Subcutaneous adipose tissue (tissue), 4 donors: ENCODE results near the gene KLHL20. TPM values are rescaled to one million over a fixed set of nuclear protein-coding genes. Genes with fewer than 3 reads are reported as not detected.

ENCODE experiments used
- CTCF ChIP-seq: fragments of 450-650 bp; IDR thresholded peaks from one replicate; pipeline ENCODE4 v1.5.1; 2016; ENCODE audit warnings: low read depth, mild to moderate bottlenecking, control low read depth, antibody characterized with exemption, moderate library complexity
- total RNA-seq, 4 donors: library from RNA; depleted of rRNA; stranded (reverse); fragments of >200 nt; gene quantifications; one replicate each; pipeline ENCODE4 v1.1.0, GENCODE V29; 2016

The KLHL20 gene
- total RNA-seq, 4 donors from 2014 or later: 27.7 to 45.2 (median 44.4) TPM

DNA sequence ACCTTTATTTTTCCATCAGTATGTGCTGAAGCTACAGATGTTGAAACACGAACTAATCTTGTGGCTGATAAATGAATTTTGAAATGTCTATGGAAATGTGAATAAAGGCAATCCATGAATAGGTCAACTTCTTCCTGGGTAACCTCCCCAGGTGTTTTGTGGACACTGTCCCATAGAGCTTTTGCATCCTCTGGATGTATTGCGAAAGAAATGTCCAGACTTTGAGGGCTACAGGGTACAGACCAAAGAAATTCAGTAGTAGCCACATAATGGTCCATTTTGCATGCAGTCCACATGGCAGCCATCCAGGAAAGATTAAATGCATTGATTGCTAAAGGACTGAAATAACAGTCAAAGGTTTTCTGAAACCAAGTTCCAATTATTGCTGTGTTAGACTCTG is 88.2 kb downstream of the KLHL20 start:
- TF ChIP-seq CTCF: no peak

DNA sequence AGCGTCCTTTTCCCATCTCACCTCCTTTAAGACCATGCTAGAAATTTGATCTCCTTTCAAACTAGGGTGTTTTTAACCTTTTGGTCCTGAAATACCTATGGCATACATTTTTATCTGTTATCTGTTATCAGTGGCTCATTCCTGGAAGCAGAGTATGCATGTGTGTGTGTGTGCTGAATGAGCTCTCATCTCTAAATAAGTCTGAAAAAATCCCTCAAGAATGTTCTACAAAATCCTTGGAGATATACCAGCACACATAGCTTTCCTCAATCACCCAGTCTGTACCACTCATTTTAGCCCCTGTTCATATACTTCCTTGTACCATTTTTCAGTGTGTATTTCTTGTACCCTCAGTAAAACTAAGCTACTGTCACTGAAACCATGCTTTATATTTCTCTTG is 103.7 kb downstream of the KLHL20 start:
- TF ChIP-seq CTCF: no peak

DNA sequence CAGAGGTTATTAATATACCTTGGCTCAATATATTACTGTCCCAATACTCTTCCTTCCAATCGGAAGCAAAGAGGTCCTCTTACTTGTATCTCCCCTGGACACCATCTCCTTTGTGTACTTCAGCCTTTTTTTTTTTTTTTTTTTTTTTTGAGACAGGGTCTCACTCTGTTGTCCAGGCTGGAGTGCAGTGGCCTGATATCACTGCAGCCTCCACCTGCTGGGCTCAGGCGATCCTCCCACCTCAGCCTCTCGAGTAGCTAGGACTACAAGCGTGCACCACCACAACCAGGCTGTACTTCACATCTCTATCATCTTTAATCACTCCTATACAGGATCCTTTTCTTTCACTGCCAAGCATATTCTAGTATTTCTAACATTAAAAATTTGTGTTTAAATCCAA is 106.9 kb downstream of the KLHL20 start:
- no peak for TF ChIP-seq CTCF

DNA sequence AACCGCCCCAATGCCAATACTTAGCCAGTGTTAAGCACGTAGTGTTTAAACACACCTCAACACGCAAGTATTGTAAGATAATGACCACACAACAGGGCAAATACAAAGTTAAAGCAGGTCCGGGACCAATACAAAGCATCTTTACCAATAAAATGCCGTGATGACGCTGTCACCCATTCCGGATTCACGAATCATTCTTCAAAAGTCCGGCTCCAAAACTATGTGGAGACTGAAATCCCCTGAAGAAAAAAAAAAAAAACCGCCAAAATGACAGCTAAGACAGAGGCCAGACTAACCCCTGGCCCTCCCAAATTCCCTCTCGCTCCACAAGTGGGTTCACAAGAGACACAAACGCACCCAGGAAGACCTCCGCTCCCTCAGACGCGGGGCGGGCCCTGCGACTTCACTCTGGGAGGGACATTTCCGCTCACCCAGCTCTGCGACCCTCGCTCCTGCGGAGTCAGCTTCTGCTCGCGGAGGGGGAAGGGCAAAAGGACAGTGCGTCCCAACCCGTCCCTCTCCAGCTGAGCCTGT is 109.1 kb downstream of the KLHL20 start:
- no peak for TF ChIP-seq CTCF

DNA sequence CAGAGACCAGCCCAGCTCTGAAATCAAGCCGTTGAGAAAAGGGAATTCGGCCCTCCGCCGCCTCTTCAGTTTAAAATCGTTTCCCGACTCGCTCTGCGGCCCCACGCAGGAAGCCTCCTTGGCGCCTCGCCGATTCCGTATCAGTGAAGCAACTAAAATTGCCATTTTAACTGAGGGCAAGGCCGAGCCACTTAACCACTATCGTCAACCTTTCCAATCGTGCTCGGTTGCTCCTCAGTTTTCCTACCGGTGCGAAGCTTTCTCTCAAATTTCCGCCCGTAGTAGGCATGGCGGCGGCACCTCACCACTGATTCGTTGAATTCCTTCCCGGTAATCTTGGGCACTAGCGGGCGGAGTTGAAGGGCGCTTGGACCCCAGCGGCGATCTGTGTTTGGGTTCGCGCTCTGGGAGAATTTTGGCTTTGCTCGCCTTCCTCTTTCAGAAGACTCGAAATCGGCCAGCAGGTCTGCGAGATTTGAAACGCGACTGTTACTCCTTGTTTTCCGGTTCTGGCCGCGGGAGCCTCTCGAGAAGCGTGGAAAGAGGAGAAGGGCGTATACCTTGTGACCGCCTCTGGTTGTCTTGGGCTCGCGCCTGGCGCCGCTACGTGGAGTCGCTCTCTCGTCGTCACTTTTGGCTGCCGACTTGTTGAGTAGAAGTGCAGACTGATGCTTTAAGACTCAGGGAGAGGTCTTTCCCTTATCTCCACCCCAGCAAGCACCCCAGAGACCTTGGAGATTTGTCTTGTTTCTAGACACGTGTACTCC is 109.7 kb downstream of the KLHL20 start, which contains the start of the genes CENPL and DARS2:
CENPL (minus strand) TSS at position 569 of the 767 bp plus-strand sequence. CDS start 13,584 bp downstream, outside the sequence.
DARS2 (plus strand) TSS at position 359 of the 767 bp plus-strand sequence. CDS start 557 bp downstream, outside the sequence.
- no peak for TF ChIP-seq CTCF

DNA sequence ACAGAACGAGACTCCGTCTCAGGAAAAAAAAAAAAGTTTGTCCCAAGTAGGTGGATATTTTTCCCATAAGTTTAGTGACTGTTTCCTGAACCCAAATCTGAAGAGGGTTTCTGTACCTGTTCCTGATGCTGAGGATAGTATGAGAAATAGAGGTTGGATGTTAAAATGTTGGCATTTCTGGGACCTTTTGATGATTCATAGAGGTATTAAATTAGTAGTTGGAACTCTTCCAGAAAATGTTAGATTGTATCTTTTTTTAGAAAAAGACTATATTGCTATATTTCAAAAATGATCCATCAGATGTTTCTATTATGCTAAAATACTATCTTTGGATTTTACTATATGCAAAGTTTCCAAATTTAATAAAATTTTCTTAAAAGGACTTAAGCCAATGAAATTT is 112.8 kb downstream of the KLHL20 start:
- no peak for TF ChIP-seq CTCF

DNA sequence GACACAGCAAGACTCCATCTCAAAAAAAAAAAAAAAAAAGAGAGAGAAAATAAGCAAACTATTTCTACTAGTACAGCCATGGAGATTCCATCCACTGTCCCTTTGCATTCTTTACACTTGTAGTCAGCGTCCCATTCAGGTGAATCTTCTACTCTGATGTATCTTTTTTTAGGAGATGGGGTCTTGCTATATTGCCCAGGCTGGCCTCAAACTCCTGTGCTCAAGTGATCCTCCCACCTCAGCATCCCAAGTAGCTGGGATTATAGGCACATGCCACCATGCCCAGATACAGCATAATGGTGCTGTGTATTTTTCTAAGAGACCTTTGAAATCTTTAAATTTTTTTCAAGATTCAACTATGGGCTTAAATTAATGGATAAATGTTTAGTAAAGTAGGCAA is 118.0 kb downstream of the KLHL20 start:
- no peak for TF ChIP-seq CTCF
